ENCODE measurements around the gene PACRG. TPM values are rescaled to one million over a fixed set of nuclear protein-coding genes. Genes with fewer than 3 reads are reported as not detected.

PACRG gene
- total and polyA plus RNA-seq, 2 experiments from 2014 or later, result 0.17 to 0.68 TPM

- TF ChIP-seq ZNF114 (CRISPR knock-in tag; IDR thresholded peaks at IDR 0.05) (no peak), ETS1 (IDR thresholded peaks at IDR 0.05) (no peak), REST (IDR thresholded peaks at IDR 0.05; ENCODE audit: unreplicated experiment) (no peak), ZNF331 (CRISPR knock-in tag; IDR thresholded peaks at IDR 0.05; ENCODE audit: low read depth) (no peak), CREB1 (CRISPR knock-in tag; IDR thresholded peaks at IDR 0.05; ENCODE audit: low read depth) (no peak), CTCF (conservative IDR thresholded peaks at IDR 0.05; ENCODE audit: low read depth in 2 of 2) (no peak), STAT1 (IDR thresholded peaks at IDR 0.05; ENCODE audit: unreplicated experiment) (no peak), POLR2AphosphoS5 (IDR thresholded peaks at IDR 0.05; ENCODE audit: low read depth) (no peak), NANOG (IDR thresholded peaks at IDR 0.05; ENCODE audit: borderline replicate concordance) (no peak), EZH2 (IDR thresholded peaks at IDR 0.05; ENCODE audit: low read depth, unreplicated experiment) (no peak), ZNF462 (CRISPR knock-in tag; IDR thresholded peaks at IDR 0.05) (no peak), EZH2phosphoT487 (IDR thresholded peaks at IDR 0.05; ENCODE audit: unreplicated experiment) (no peak), JUNB (IDR thresholded peaks at IDR 0.05; ENCODE audit: unreplicated experiment) (no peak)
- H3K4me1 Mint-ChIP-seq, result peaks cover 25% of the 10 kb centered on the region
Observed at GRCh38 chr6:163177892-163178420, 450.2 kb downstream of the PACRG start.

More at GRCh38 chr6:163177892-163178420, 450.2 kb downstream of the PACRG start:
- Histone ChIP-seq H3K79me2 (replicated peaks; ENCODE audit: insufficient read depth) (no peaks in the 10 kb centered on the region), H3K9me2 (ENCODE audit: insufficient read depth) (no peaks in the 10 kb centered on the region), H3K36me3 (ENCODE audit: insufficient read depth) (no peaks in the 10 kb centered on the region), H3K4me2 (no peak overlapping the region), H3K4me1 (ENCODE audit: insufficient read depth) (peaks cover 9% of the 10 kb centered on the region), H2AFZ (no peak overlapping the region), H3K27ac (ENCODE audit: low read depth) (no peak overlapping the region), H3K4me3 (no peak overlapping the region), H3K27me3 (ENCODE audit: insufficient read depth) (no peaks in the 10 kb centered on the region), H3F3A (replicated peaks; ENCODE audit: low read depth) (no peaks in the 10 kb centered on the region), H4K20me1 (replicated peaks; ENCODE audit: insufficient read depth) (no peaks in the 10 kb centered on the region)
- ATAC-seq (no peak), DNase-seq (ENCODE audit: low spot score) (no peak)
- H3K9me3 Mint-ChIP-seq, result no peaks in the 10 kb centered on the region
- H3K27ac Mint-ChIP-seq, result no peak overlapping the region
- H3K27me3 Mint-ChIP-seq (ENCODE audit: insufficient read depth, low read depth, poor library complexity), result peaks cover 5% of the 10 kb centered on the region
- no peaks in the 10 kb centered on the region for H3K36me3 Mint-ChIP-seq (ENCODE audit: low read depth)
- H3K4me3 Mint-ChIP-seq, result no peak overlapping the region
